OCI-LY1 (cell line): ENCODE measurements around the gene SUGCT.

Source experiments
- EZH2 ChIP-seq: fragments of 200-600 bp; sonication (generic), shearing (Covaris generic); IDR thresholded peaks from 2 replicates; pipeline ENCODE4 v1.8.0; 2017; ENCODE audit warnings: borderline replicate concordance, mixed run types, mild to moderate bottlenecking, antibody characterized with exemption, low read length, moderate library complexity, mixed read lengths
- TF ChIP-seq, protein P1 (sequence below): fragments of 200-600 bp; sonication (generic), shearing (Covaris generic); IDR thresholded peaks from 2 replicates; pipeline ENCODE4 v1.5.1; 2017; ENCODE audit warnings: mild to moderate bottlenecking, antibody characterized with exemption, low read length, moderate library complexity, mixed read lengths

DNA sequence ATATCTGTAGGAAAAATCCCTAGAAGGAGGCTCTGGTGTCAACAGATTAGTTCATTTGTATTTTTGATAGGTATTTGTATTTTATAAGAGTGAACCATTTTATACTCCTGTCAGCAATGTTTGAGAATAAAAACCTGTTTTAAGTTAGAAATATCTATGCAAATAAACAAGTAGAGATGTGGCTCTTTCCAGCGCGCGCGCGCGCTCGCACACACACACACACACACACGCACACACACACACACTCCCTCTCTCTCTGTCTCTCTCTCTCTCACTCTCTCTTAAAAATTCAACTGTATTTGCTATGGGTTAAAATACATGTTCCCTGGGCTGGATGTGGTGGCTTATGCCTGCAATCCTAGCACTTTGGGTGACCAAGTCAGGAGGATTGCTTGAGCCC is 113.9 kb downstream of the SUGCT start:
- TF ChIP-seq, protein P1, sequence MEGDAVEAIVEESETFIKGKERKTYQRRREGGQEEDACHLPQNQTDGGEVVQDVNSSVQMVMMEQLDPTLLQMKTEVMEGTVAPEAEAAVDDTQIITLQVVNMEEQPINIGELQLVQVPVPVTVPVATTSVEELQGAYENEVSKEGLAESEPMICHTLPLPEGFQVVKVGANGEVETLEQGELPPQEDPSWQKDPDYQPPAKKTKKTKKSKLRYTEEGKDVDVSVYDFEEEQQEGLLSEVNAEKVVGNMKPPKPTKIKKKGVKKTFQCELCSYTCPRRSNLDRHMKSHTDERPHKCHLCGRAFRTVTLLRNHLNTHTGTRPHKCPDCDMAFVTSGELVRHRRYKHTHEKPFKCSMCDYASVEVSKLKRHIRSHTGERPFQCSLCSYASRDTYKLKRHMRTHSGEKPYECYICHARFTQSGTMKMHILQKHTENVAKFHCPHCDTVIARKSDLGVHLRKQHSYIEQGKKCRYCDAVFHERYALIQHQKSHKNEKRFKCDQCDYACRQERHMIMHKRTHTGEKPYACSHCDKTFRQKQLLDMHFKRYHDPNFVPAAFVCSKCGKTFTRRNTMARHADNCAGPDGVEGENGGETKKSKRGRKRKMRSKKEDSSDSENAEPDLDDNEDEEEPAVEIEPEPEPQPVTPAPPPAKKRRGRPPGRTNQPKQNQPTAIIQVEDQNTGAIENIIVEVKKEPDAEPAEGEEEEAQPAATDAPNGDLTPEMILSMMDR: no peak
- no peak for TF ChIP-seq EZH2
